GM18861 (cell line): ENCODE measurements around the gene MARCHF10.

Source experiments
- ATAC-seq: cut with Tn5 transposase; IDR thresholded peaks from one replicate; pipeline ENCODE4 v1.9.1; 2021; ENCODE audit not compliant: unreplicated experiment

MARCHF10 gene

GRCh38 chr17:62720126-62720850 lies 87.8 kb downstream of the MARCHF10 start:
- ATAC-seq = peak; percentile 29

DNA sequence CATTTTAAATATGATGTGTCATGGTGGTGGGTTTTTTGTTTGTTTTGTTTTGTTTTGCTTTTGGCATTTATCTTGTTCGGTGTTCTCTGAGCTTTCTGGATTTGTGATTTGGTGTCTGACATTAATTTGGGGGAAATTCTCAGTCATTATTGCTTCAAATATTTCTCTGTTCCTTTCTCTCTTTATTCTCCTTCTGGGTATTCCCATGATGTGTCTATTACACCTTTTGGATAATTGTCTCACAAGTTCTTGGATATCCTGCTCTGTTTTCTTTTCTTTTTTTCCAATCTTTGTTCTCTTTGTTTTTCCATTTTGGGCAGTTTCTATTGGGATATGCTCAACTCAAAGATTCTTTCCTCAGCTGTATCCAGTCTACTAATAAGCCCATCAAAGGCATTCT lies 88.5 kb downstream of the MARCHF10 start:
- no peak for ATAC-seq

- no peak for ATAC-seq
Observed at GRCh38 chr17:62718429-62718828, 89.7 kb downstream of the MARCHF10 start.

DNA sequence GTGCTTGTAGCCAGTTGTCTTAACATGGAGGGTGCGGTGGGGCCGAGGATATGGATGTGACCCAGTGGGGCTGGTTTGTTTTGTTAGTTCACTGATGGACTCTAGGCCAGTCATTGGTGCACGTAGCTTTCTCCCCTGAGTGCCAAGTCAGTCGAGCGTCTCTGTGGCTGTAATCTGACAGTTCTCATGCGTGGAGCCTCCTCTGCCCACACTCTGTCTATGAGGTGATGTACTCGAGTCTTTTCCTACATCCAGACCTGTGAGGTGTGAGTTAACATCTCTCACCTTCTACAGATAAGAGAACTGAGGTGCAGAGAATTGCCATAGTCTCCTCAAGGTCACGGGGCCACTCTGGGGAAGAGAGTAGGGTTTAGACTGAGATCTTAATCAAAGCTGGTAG lies 90.2 kb downstream of the MARCHF10 start:
- ATAC-seq = no peak

DNA sequence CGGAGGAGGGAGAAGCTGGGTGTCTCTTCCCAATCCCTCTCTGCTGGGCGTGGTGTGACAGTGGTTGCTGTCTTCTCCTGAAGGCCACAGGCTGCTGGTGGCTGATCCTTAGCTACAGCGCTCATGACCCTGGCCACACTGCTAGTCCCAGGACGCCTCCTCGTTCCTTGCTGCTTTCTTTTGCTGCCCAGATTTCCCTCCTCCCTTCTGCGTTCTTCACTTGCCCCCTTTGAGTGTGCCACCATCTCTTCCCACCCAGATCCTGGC lies 90.6 kb downstream of the MARCHF10 start:
- ATAC-seq = no peak

DNA sequence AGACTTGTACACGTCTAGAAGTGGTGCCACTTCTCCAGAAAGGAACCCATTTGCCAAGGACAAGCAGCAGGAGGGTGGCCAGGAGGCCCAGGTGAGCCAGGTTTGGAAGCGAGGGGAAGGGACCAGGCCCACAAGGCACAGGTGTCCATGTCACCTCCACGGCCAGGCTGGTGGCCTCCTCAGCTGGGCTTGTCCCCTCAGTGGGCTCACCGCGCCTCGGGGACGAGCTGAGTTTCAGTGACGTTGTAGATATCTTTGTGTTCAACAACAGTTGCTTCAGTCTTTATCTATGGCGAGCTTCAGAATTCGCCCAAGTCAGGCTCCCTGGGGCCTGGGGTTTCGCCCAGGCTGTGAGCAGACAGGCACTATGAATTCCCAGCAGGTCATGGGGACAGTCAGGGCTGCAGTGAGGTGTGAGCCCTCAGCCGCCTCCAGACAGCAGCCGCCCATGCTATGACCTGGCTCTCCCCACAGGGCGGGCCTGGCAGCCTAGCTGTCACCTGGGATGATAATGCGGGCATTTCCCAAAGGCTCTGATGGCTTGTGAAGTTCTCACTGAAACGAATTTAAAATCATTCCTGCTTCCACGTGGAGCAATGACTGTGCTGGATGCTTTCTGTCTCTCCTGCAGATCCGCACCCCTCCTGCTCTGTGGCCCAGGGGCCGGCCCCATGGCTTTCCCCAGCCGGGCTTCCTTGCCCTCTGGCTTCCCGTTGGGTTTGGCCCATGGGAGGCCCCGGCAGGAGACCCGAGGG lies 91.1 kb downstream of the MARCHF10 start:
- ATAC-seq = no peak

- no peak for ATAC-seq
Observed at GRCh38 chr17:62715882-62716390, 92.2 kb downstream of the MARCHF10 start.

DNA sequence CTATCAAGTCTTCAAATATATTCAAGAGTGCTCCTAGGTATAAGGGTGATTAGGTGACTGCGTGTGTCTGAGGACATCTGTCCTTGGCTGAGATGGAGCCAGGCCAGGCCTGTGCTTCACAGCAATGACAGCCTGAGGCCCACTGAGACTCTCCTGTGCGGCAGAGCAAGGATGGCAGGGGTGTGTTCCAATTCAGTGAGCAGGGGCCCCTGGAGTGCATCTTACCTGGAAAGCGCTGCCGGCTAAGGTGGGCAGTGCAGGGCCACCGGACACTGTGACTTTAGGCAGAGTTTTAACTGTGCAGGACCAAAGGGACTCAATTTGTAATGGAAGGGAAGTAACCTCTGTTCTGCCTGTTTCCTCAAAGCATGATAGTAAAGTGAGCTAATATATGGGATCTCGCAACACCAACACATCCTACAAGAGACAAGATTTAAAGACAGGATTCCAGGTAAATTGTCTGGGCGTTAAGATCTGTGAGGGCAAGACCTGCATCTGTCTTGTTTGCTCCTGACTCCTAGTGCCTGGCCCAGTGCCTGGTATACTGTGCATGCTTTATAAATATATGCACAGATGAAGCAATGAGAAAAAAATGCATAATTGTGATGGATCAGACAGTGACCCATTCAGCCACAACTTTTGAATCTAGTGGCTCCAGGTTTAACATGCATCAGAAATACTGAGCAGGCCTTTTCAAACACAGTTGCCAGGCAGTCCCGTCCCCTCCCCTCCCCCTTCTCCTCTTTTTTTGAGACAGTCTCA lies 93.9 kb downstream of the MARCHF10 start:
- no peak for ATAC-seq

DNA sequence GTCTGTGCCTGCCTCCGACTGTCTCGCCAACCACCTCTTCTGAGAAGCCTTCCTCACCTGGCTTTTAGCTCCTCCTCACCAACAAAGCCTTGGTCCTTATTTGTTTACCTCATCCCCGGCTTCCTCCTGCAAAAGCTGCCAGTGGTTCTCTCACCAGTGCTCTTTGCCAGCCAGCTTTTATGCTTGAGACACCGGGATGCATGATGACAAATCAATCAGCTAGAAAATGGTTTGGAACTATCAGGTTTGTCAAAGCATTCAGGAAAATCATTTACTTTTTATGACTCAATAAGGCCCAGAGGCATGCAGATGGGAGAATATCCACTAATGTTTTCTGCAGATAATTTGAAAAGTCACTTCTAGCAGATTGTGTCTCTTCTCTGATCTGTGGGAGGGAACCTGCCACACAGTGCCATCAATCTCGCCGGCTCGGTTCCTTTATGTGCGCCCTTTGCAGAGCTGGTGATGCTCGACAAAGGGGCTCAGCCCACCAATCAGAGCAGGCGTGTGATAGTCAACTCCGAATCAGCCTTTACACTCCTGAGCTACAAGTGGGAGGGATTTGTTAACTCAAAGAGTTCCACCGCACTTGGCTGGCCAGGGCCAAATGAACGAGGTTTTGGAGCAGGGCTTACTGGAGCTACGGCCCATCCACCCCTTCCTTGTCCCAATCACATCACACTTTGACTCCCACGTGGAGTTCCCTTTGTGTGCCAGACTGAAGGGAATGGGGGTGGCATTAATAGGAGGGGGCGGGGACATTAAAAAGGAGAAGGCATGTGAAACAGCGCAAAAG lies 94.8 kb downstream of the MARCHF10 start:
- no peak for ATAC-seq

DNA sequence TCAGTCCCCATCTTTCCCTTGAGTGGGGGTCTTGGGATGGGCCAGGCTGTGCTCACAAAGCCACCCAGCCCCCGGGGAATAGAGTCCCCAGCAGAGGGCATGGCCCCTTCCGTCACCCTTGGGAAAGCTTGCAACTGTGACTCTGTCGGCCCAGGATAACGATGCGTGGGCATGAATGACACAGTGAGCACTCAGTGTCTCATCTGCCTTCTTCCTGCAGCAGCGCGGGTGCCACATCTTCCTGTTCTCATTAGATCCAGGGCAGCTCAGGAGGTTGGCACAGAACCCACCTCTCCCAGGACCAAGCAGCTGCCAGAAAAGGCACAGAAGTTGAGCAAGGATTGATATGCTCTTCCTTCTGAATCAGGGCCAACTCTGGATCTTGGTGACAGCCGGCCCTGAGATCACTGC lies 95.9 kb downstream of the MARCHF10 start:
- ATAC-seq = no peak

GRCh38 chr17:62708587-62708986 lies 99.5 kb downstream of the MARCHF10 start:
- ATAC-seq = no peak

DNA sequence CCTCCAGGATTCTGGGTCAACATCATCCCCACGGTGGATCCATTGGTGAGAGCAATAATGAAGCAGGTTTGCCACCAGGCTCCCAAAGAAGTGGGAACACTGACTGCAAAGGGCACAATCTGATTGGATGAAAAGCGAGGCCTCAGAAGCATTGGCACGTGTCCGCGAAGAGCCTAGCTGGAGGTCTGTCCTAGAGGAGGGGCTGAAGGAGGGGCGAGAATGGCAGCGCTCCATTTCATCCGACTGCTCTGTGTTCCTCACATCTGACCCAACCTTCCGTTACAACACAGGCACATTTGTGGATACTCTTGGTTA lies 100.7 kb downstream of the MARCHF10 start:
- no peak for ATAC-seq

DNA sequence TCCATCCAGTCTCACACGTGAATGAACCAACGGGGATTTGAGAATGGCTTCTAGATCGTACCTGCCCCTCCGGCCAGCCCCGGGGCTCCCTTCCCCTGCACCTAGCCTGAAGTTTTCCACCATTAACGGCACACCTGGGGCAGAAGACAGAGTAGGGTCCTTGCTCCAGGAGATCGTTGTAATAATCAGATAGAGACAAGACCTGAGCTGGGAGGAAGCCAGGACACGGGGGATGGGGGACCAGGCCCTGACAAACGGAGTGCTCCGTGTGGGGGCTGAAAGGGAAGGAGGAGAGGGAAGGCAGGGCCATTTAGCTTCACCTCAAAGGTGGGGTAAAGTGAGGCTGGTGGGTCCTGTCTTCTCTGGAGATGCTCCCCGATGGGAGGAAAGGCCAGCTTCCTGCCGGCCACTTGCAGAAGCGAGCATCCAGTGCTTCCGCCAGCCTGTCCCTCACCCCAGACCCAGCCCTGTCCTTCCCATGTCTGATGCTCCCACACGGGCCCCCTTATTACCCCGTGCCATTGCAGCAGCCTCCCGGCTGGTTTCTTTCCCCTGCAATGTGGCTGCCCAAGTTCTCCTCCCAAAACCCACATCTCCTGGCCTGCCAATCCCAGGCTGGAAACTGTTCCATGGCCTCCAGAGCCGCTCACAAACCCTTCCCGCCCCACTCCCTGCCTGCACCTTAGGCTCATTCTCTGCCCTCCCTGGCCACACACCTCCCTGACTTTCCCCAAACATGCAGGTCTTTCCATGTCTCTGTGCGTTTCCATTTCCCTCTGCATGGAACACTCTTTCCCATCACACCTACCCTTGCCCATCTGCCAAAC lies 101.3 kb downstream of the MARCHF10 start:
- no peak for ATAC-seq

GRCh38 chr17:62705778-62706597 lies 102.1 kb downstream of the MARCHF10 start:
- ATAC-seq = no peak

DNA sequence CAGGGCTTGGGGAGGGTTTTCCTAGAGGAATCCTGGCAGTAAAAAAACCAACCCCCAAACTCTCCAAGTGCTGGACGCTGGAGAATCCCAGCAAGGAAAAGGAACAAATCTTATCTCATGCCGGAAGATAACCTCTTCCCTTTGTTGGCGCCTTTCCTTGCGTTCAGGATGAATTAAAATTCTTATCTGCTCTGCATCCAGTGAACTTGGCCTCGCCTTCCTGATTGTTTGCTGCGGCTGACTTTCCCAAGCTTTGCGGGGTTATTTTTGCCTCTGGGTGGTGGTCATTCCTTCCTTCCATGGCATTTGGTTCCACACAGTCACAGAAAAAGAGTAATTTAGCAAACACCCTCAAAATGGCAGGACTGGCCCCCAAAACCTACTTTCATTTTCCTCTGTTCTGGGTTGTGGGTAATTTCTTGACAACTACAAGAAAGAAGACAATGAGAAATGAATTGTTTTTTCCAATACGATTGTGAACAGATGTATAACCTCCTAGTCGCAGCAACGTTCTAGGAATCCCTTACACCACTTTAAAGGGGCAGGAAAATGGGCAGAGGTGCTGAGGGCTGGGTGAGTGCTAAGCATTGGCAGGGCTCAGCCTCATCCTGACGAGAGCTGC lies 102.8 kb downstream of the MARCHF10 start:
- ATAC-seq = no peak

DNA sequence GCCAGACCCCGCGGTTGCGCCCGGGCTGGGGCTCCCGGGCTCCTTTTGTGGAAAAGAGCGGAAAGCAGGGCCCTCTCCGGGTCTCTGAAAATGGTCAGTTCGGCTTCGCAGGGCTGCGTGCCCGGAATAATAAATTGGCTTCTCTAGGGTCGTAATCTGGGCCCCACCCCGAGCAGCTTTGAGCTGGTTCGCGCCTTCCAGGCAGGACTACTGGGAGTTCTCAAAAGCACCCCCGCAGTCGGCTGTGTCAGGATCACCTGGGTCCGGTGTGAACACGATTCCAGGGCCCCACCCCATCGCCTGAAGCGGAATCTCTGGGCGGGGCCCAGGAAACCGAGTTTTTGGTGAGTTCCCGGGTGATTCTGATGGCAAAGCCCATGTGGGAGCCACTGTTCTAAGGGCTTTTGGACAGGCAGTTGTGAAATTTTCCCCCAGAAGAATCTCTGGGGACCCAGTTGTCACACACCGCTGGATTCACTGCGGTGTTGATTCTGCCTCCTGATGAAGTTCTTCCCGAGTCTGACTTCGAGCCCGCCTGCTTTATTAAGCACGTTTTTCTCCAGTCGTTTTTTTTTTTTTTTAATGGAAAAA lies 103.6 kb downstream of the MARCHF10 start:
- no peak for ATAC-seq

GRCh38 chr17:62703776-62704380 lies 104.2 kb downstream of the MARCHF10 start:
- ATAC-seq = peak; percentile 79

DNA sequence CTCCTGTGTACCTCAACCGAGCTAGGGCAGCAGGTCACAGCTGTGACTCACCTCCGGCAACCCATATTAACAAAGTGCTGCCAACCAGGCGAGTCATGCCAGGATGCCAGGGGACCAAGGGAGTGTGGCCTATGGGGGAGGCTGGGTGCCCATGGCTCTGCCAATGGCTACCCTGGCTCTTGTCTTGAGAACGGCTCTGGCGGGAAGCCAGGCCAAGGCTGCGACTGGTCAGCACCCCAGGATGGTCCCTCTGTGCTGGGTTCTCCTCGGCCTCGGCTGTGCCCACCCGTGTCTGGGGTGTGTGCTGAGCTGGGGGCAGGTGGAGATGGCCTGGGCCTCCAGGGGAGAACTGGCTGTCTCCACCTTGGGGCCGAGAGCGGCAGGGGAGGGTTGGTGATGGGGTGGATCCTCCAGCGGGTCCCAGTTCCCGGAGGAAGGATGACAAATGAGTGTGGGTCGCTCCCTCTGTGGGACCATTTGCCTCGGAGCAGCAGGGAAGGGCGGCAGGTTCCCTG lies 104.8 kb downstream of the MARCHF10 start:
- ATAC-seq = no peak
